SH-SY5Y (cell line): Measurements from ENCODE around the gene ANKRD2.

ENCODE experiments used
- GATA2 ChIP-seq: IDR thresholded peaks from 2 replicates; pipeline ENCODE4 v1.6.1; 2011; ENCODE audit warnings: mild to moderate bottlenecking, low read depth, low read length
- GATA3 ChIP-seq: IDR thresholded peaks from 2 replicates; pipeline ENCODE4 v1.6.1; 2011; ENCODE audit warnings: low read depth, mild to moderate bottlenecking, low read length, moderate library complexity

The ANKRD2 gene

GRCh38 chr10:97632949-97633884 is 60.6 kb downstream of the ANKRD2 start, which contains the start of gene MORN4:
MORN4 (minus strand) TSS chr10:97633500; CDS start chr10:97619653, 13,847 bp downstream.
- TF ChIP-seq GATA2 (peak; percentile 53; the same call in 1 of the 2 replicates), GATA3 (no peak)
